GM18951 (cell line): ENCODE data around the gene ERBIN.
"Not testable (repeated sequence)": the region's sequence is repeated elsewhere in the genome, so short reads cannot be mapped to it uniquely, and the experiment has no call there.

Experiments used
- POLR2A ChIP-seq: IDR thresholded peaks from 4 replicates; pipeline ENCODE4 v1.6.1; 2011; ENCODE audit warnings: mild to moderate bottlenecking; ENCODE audit not compliant: insufficient read length, insufficient read depth; ENCODE audit errors: extremely low read depth
- in situ Hi-C: fragments of 300-500 bp; cut with MboI; formaldehyde crosslinking; loops from one replicate; pipeline ENCODE4 v1.12.0; 2022; ENCODE audit warnings: low sequenced_read_pairs, mixed read lengths, inconsistent platforms; ENCODE audit not compliant: unreplicated experiment

Gene ERBIN

DNA sequence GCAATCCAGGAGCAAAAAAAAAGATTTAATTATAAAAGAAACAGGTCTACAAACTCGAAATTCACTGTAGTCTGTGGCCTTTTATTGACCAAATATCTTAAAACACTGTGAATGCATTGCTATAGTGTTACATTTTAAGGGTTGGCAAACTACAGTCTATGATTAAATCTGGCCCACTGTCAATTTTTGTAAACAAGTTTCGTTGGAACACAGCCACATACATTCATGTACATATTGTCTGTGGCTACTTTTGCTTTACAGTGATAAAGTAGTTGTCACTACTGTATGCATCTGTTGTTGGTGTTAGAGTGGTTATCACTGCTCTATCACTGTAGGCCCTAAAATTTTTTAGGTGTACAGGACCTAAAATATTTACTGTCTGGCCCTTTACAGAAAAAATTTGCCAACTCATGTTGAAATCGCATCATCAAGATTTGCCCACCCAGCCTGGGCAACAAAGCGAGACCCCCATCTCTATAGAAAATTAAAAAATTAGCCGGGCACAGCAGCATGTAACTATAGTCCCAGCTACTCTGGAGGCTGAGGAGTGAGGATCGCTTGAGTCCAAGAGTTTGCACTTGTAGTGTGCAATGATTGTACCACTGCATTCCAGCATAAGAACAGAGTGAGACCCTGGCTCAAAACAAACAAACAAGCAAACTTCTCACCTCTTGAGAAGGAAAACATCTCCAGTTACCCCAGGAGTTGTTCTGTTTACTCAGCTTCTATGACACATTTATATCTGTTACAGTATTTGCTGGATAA lies 89.0 kb downstream of the ERBIN start:
- in situ Hi-C loops: no loop called here

DNA sequence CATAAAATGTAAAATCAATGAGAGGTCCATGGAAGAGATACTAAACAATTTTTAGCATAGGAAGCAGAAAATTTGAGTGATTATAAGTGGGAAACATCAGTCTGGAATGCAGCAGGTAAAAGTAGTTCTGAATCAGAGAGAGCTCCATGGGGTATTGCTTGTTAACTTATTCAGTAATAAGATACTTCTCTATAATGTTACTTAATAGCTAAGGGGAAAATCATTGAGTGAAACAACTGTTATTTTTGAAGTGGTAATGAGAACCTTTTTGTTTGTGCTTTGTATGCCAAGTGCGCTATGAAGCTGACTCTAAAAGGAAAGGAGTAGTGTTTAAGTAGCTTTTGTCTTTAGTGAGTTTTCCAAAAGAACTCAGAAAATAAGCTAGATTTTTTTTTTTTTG lies 95.2 kb downstream of the ERBIN start:
- TF ChIP-seq POLR2A: no peak
- in situ Hi-C loops: no loop called here

More for the DNA sequence above, 89.0 kb downstream of the ERBIN start:
- no peak for TF ChIP-seq POLR2A

DNA sequence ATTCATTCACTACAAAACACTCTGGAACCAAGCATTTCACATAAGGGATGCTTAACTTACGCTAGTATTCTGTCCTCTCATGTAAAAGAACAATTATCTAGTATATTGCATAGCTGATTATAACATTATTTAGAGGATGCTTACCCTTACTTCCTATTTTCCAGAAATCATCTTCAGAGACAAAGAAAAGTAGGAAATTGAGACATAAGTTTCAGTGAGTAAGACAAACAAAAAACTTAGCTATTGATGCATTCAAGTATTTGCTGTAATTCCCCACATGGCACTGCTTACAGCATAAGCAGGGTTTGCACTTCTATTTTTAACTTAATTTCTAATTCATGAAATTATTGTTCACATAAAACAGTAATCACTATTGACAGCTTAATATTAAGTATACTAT lies 112.9 kb downstream of the ERBIN start:
- no peak for TF ChIP-seq POLR2A
- in situ Hi-C loops: no loop called here

DNA sequence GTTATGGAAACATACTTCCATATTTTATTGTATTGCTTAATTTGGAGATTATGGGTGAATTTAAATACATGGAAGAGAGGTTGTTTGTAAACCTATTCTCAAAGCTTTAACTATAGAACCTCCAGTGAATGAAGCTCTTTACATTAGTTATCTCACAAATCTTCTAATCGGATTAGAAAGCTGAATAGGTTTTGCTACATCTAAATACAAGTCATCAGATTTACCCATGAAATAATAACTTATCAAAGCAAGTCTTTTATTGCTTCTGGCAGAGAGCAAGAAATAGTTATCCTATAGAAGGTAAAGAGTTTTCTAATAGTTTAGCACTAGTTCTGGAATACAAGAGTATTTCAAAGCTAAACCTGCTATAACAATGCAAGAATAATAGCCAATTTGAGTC lies 113.3 kb downstream of the ERBIN start:
- no peak for TF ChIP-seq POLR2A
- in situ Hi-C loops: no loop called here

DNA sequence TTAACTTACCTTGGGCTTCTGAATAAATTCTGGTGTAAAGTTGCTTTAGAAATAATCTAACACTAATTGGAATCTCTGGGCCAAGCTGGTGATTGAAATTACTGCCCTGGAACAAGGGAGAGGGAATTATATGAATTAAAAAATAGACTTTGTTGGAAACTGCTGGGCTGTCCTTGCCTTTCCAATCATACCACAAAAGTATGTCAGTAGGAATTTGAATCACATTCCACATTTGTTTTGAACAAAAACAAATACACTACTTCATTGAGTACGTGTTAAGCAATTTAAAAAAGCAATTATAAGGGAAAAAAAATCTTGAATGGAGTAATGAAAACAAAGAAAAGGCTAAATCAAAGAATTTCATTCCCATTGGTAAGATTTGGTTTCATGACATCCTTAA lies 115.3 kb downstream of the ERBIN start:
- no peak for TF ChIP-seq POLR2A
- in situ Hi-C loops: no loop called here

DNA sequence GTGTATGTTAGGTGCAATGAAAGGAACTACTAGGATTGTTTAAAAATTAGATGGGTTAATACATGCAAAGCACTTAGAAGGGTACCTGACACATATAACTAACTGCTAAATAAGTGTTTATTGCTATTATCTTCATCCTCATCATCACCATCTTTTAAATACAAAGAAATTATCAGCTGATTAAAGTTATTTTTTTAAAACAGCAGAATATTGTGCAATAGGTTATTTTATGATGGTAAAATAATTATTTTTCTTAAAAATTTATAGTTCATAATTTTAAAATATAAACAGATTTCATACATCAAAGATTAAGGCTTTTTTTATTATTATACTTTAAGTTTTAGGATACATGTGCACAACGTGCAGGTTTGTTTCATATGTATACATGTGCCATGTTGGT lies 130.9 kb downstream of the ERBIN start:
- TF ChIP-seq POLR2A: no peak
- in situ Hi-C loops: no loop called here

DNA sequence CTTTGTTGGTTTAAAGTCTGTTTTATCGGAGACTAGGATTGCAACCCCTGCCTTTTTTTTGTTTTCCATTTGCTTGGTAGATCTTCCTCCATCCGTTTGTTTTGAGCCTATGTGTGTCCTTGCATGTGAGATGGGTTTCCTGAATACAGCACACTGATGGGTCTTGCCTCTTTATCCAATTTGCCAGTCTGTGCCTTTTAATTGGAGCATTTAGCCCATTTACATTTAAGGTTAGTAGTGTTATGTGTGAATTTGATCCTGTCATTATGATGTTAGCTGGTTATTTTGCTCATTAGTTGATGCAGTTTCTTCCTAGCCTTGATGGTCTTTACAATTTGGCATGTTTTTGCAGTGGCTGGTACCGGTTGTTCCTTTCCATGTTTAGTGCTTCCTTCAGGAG lies 134.9 kb downstream of the ERBIN start:
- in situ Hi-C loops: not testable (repeated sequence)

DNA sequence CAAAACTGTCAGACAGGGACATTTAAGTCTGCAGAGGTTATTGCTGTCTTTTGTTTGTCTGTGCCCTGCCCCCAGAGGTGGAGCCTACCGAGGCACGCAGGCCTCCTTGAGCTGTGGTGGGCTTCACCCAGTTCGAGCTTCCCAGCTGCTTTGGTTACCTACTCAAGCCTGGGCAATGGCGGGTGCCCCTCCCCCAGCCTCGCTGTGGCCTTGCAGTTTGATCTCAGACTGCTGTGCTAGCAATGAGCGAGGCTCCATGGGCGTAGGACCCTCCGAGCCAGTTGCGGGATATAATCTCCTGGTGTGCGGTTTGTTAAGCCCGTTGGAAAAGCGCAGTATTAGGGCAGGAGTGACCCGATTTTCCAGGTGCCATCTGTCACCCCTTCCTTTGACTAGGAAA lies 136.7 kb downstream of the ERBIN start:
- in situ Hi-C loops: not testable (repeated sequence)

DNA sequence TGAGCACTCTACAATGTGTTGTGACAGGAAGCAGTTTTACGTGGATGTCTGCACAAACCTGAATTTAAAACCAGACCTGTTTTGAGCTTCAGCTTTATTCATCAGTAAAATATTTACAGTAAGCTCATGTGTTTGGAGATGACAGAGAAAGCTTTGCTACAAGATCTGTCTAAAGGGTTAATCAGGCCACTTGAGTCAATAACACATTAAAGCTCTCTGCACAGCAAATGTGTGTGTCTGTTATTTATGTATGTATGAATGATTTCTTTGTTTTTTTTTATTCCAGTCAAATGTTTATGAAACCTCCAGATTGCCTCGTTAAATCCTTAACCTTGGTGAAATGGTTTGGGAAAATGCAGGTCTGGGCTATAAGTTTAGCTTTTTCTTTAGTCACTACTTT lies 140.5 kb downstream of the ERBIN start:
- in situ Hi-C loops: no loop called here
- TF ChIP-seq POLR2A: no peak

DNA sequence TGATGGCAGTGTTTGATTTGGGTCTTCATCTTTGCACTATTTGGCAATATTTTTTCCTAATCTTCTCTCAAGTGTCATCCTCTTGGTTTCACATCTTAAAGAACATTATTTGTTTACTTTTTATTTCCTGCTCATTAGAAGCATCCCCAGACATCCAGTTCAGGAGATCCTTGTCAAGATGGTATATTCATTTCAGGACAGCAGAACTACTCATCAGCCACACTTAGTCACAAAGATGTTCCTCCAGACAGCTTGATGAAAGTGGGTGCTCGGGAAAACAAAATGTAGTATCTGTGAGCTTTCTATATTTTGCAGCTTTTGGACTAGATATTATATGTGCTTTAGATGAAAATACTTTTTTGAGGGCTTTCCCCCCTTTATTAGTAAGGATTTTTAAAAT lies 145.7 kb downstream of the ERBIN start:
- no peak for TF ChIP-seq POLR2A
- in situ Hi-C loops: no loop called here

DNA sequence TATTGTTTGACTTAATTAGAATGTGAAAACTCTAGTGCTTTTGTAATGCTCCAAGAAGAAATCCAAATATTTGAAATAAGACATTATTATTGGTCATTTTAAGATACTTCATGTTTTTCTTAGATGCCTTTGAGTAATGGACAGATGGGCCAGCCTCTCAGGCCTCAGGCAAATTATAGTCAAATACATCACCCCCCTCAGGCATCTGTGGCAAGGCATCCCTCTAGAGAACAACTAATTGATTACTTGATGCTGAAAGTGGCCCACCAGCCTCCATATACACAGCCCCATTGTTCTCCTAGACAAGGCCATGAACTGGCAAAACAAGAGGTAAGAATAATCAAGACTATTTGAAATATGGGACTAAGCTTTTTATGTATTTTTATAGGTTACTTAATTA lies 148.5 kb downstream of the ERBIN start:
- in situ Hi-C loops: no loop called here
- TF ChIP-seq POLR2A: no peak

DNA sequence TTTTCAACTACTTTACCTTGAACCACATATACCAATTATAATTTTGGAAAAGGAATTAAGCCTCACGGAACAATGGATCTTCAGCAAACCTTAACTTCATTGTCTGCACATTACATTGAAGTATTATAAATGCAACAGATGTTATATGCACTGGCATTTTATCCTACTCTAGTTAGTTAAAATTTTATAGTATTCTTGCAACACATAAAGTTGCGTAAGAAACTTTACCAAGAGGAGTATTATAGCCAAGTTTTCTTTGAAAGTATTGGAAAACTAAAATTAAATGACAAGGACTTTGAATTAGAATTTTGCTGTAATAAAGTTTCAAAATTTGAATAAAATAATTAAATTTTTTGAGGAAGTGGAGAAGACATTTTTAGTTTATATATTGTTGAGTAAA lies 154.3 kb downstream of the ERBIN start:
- no peak for TF ChIP-seq POLR2A
- in situ Hi-C loops: no loop called here

DNA sequence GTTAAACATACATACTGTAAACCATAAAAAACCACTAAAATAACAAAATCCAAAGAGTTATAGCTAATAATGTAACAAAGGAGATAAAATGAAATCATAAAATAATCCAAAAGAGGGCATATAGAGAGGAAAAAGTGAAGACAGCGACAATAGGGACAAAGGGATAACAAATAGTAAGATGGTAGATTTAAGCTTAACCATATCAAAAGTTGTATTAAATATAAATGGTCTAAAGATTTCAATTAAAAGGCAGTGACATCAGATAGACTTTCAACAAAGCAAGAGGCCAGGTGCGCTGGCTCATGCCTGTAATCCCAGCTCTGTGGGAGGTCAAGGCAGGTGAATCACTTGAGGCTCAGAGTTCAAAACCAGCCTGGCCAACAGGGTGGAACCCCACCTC lies 163.0 kb downstream of the ERBIN start:
- in situ Hi-C loops: no loop called here
- TF ChIP-seq POLR2A: no peak

DNA sequence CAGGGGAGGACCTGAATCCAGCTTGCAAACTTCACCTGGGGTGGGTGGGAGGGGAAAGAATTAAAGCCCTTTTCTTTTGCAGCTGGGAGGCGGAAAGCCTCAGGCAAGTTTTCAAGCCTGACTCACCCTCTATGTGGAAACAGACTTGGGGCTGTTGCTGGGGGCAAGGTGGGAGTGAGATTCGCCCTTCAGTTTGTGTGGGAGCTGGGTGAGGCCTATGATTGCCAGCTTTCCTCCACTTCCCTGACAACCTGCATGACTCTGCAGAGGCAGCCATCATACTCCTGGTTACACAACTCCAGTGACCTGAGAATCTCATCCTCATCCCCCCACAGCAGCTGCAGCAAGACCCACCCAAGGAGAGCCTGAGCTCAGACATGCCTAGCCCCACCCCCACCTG lies 174.5 kb downstream of the ERBIN start:
- in situ Hi-C loops: no loop called here

DNA sequence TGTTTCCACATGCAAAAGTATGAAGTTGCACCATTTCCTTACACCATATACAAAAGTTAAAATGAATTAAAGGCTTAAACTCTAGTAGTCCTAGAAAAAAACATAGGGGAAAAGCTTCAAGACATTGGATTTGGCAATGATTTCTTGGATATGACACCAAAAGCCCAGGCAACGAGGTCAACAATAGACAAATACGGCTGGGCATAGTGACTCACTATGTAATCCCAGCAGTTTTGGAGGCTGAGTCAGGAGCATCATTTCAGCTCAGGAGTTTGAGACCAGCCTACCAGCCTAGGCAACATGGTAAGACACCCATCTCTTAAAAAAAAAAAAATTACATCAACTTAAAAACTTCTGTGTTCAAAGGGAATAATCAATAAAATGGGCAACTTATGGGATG lies 186.8 kb downstream of the ERBIN start:
- in situ Hi-C loops: no loop called here
- TF ChIP-seq POLR2A: no peak

More for the DNA sequence above, 174.5 kb downstream of the ERBIN start:
- no peak for TF ChIP-seq POLR2A

DNA sequence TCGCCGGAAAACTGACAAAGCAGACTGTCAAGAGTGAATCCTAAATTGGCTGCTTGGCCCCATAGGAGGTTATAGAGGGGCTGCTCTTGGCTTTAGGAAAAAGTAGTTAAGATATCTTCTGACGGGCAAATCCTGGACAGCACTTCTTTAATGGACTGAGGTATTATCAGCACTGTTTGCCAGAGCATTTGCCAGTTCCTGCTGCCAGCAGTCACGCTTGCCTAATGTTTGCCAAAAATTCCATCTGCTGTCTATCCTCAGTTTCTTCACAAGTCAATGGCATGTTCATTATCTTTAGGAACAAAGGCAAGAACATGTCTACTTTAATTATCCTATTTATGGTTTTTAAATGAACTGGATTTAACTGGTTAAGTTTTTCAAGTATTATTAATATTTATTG lies 191.9 kb downstream of the ERBIN start:
- no peak for TF ChIP-seq POLR2A
- in situ Hi-C loops: no loop called here
